Measurements from ENCODE around the gene MTG1.
"Not testable (repeated sequence)": the region's sequence is repeated elsewhere in the genome, so short reads cannot be mapped to it uniquely, and the experiment has no call there.

MTG1 gene

DNA sequence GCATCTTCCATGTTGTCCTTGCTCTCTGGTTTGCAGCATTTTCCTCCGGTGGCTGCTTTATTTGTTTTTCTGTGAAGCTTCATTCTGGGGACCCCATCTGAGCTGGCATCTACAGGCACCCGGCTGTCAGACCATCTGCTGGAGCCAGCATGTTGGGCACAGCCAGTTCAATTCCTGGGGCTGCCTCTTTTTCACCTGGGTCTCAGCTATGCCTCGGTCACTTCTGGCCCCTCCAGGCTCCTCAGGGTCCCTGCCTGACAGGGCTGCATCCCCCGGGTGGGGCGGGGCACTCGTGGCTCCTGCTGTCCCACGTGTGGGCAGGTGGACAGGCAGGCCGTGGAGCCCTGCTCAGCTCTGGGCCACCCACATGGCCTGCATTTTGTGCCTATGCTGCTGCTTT is 67.9 kb downstream of the MTG1 start:
- Histone ChIP-seq H3K4me3 (ENCODE audit: low read length in 2 of 2) (no peak overlapping the region), H3K36me3 (ENCODE audit: control insufficient read depth in 2 of 2, insufficient read depth in 2 of 2, low read length in 2 of 2) (no peaks in the 10 kb centered on the region), H3K27ac (ENCODE audit: low read length) (no peak overlapping the region), H3K4me1 (ENCODE audit: control insufficient read depth, insufficient read depth, low read length) (no peaks in the 10 kb centered on the region), H3K9me3 (ENCODE audit: control insufficient read depth in 2 of 2, low read length in 2 of 2) (no peaks in the 10 kb centered on the region), H3K27me3 (ENCODE audit: control insufficient read depth in 1 of 2, insufficient read depth in 2 of 2, low read length in 2 of 2) (no peaks in the 10 kb centered on the region), H3K9ac (ENCODE audit: low read length in 2 of 2) (no peak overlapping the region)

- peaks cover 0 to 5% of the 10 kb centered on the region in 2 donors for H3K36me3 ChIP-seq (ENCODE audit: control insufficient read depth in 2 of 2, insufficient read depth in 2 of 2, low read length in 2 of 2)
- H3K9ac ChIP-seq (ENCODE audit: low read length in 2 of 2), result no peak overlapping the region
- no peak overlapping the region for H3K27ac ChIP-seq (ENCODE audit: low read length)
- H3K27me3 ChIP-seq (ENCODE audit: control insufficient read depth in 1 of 2, insufficient read depth in 2 of 2, low read length in 2 of 2), result no peaks in the 10 kb centered on the region
- H3K9me3 ChIP-seq (ENCODE audit: control insufficient read depth in 2 of 2, low read length in 2 of 2), result no peaks in the 10 kb centered on the region
- no peaks in the 10 kb centered on the region for H3K4me1 ChIP-seq (ENCODE audit: control insufficient read depth, insufficient read depth, low read length)
- H3K4me3 ChIP-seq (ENCODE audit: low read length in 2 of 2), result no peak overlapping the region
These were observed 68.8 kb downstream of the MTG1 start for GRCh38 chr10:133462512-133463305.

DNA sequence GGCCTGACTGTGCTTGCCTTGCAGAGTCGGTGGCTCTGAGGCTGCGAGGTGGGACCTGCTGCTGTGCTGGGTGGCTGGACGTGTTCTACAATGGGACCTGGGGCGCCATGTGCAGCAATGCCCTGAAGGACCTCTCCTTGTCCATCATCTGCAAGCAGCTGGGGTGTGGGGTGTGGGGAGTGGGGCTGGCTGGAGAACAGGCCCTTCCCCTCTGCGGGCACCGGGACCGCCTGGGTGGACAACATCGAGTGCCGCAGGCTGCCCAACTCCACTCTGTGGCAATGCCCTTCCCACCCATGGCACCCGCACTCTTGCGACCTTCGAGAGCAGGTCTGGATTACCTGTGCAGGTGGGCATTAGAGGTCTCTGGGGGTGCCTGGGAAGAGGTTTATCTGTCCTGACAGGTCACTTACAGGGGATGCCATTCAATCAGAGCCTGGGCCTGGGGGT is 70.7 kb downstream of the MTG1 start:
- peaks cover 0 to 2% of the 10 kb centered on the region in 2 donors for H3K9me3 ChIP-seq (ENCODE audit: control insufficient read depth in 2 of 2, low read length in 2 of 2)

GRCh38 chr10:133465191-133465949 is 71.4 kb downstream of the MTG1 start:
- Histone ChIP-seq H3K27ac (ENCODE audit: low read length) (no peak overlapping the region), H3K4me3 (ENCODE audit: low read length in 2 of 2) (no peak overlapping the region), H3K4me1 (ENCODE audit: control insufficient read depth, insufficient read depth, low read length) (no peaks in the 10 kb centered on the region), H3K9me3 (ENCODE audit: control insufficient read depth in 2 of 2, low read length in 2 of 2) (peaks cover 0 to 2% of the 10 kb centered on the region in 2 donors), H3K36me3 (ENCODE audit: control insufficient read depth in 2 of 2, insufficient read depth in 2 of 2, low read length in 2 of 2) (peaks cover 0 to 7% of the 10 kb centered on the region in 2 donors), H3K27me3 (ENCODE audit: control insufficient read depth in 1 of 2, insufficient read depth in 2 of 2, low read length in 2 of 2) (no peaks in the 10 kb centered on the region), H3K9ac (ENCODE audit: low read length in 2 of 2) (no peak overlapping the region)

More for the DNA sequence above, 70.7 kb downstream of the MTG1 start:
- Histone ChIP-seq H3K27ac (ENCODE audit: low read length) (no peak overlapping the region), H3K36me3 (ENCODE audit: control insufficient read depth in 2 of 2, insufficient read depth in 2 of 2, low read length in 2 of 2) (peaks cover 0 to 5% of the 10 kb centered on the region in 2 donors), H3K4me3 (ENCODE audit: low read length in 2 of 2) (no peak overlapping the region), H3K4me1 (ENCODE audit: control insufficient read depth, insufficient read depth, low read length) (no peaks in the 10 kb centered on the region), H3K9ac (ENCODE audit: low read length in 2 of 2) (no peak overlapping the region), H3K27me3 (ENCODE audit: control insufficient read depth in 1 of 2, insufficient read depth in 2 of 2, low read length in 2 of 2) (no peaks in the 10 kb centered on the region)

DNA sequence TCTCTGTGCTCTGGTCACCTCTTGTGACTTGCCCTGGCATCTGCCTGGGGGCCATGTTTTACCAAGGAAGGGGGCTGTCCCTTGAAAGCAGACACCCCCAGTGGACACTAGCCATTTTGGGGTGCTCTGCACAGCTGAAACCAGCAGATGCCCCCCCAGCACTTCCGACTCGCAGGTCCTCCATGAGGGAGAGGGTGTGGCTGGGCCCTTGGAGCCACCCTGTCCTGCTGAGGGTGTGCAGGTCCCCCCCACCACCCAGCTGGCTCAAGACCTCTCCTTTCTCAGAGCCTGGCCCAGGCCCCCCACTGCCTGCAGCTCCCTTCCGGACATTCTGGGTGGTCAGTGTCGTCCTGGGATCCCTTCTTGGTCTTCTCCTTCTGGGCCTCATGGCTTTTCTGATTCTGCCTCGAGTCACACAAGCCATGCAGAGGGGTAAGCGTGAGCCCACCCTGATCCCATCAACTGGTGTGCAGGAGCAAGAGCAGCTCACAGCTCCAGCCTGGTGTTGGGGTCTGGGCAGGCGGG is 72.1 kb downstream of the MTG1 start:
- H3K4me1 ChIP-seq (ENCODE audit: control insufficient read depth, insufficient read depth, low read length), result no peaks in the 10 kb centered on the region
- H3K27ac ChIP-seq (ENCODE audit: low read length), result no peak overlapping the region
- H3K4me3 ChIP-seq (ENCODE audit: low read length in 2 of 2), result no peak overlapping the region
- peaks cover 0 to 2% of the 10 kb centered on the region in 2 donors for H3K9me3 ChIP-seq (ENCODE audit: control insufficient read depth in 2 of 2, low read length in 2 of 2)
- no peaks in the 10 kb centered on the region for H3K27me3 ChIP-seq (ENCODE audit: control insufficient read depth in 1 of 2, insufficient read depth in 2 of 2, low read length in 2 of 2)
- no peak overlapping the region for H3K9ac ChIP-seq (ENCODE audit: low read length in 2 of 2)
- H3K36me3 ChIP-seq (ENCODE audit: control insufficient read depth in 2 of 2, insufficient read depth in 2 of 2, low read length in 2 of 2), result peaks cover 0 to 7% of the 10 kb centered on the region in 2 donors

GRCh38 chr10:133466683-133467275 is 72.8 kb downstream of the MTG1 start:
- H3K27ac ChIP-seq (ENCODE audit: low read length), result no peak overlapping the region
- no peaks in the 10 kb centered on the region for H3K27me3 ChIP-seq (ENCODE audit: control insufficient read depth in 1 of 2, insufficient read depth in 2 of 2, low read length in 2 of 2)
- peaks cover 0 to 2% of the 10 kb centered on the region in 2 donors for H3K9me3 ChIP-seq (ENCODE audit: control insufficient read depth in 2 of 2, low read length in 2 of 2)
- no peak overlapping the region for H3K9ac ChIP-seq (ENCODE audit: low read length in 2 of 2)
- H3K4me3 ChIP-seq (ENCODE audit: low read length in 2 of 2), result no peak overlapping the region
- H3K36me3 ChIP-seq (ENCODE audit: control insufficient read depth in 2 of 2, insufficient read depth in 2 of 2, low read length in 2 of 2), result peaks cover 0 to 7% of the 10 kb centered on the region in 2 donors
- H3K4me1 ChIP-seq (ENCODE audit: control insufficient read depth, insufficient read depth, low read length), result no peaks in the 10 kb centered on the region

DNA sequence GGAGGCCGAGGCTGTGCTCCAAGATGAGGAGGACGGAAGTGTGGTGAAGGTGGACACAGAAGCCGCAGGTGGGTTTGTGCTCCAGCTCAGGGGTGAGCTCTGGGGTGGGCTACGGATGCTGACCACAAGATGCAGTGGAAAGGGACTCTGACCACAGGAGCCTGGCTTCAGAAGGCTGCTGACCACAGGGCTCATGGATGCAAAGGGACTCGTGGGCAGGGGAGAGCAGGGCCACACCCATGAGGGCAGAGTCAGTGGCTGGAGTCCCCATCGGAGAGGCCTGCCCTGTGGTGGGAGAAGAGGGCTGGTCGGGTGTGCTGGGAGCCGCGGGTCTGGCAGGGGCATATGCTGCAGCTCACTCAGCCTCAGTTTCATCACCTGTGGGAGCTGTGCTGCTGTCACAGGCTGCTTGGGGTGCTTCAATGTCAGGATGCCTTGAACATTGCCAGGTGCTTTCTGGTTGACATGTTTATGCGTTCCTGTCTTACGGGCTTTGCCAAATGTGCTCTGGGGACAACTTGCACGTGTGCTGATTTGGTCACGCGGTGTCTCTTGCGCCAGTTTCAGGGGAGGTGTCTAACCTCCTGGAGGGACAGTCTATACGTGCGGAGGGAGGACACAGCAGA is 73.4 kb downstream of the MTG1 start:
- H3K4me3 ChIP-seq (ENCODE audit: low read length in 2 of 2), result no peak overlapping the region
- peaks cover 0 to 2% of the 10 kb centered on the region in 2 donors for H3K9me3 ChIP-seq (ENCODE audit: control insufficient read depth in 2 of 2, low read length in 2 of 2)
- peaks cover 0 to 7% of the 10 kb centered on the region in 2 donors for H3K36me3 ChIP-seq (ENCODE audit: control insufficient read depth in 2 of 2, insufficient read depth in 2 of 2, low read length in 2 of 2)
- H3K27me3 ChIP-seq (ENCODE audit: control insufficient read depth in 1 of 2, insufficient read depth in 2 of 2, low read length in 2 of 2), result no peaks in the 10 kb centered on the region
- H3K9ac ChIP-seq (ENCODE audit: low read length in 2 of 2), result no peak overlapping the region
- H3K27ac ChIP-seq (ENCODE audit: low read length), result no peak overlapping the region
- no peaks in the 10 kb centered on the region for H3K4me1 ChIP-seq (ENCODE audit: control insufficient read depth, insufficient read depth, low read length)

DNA sequence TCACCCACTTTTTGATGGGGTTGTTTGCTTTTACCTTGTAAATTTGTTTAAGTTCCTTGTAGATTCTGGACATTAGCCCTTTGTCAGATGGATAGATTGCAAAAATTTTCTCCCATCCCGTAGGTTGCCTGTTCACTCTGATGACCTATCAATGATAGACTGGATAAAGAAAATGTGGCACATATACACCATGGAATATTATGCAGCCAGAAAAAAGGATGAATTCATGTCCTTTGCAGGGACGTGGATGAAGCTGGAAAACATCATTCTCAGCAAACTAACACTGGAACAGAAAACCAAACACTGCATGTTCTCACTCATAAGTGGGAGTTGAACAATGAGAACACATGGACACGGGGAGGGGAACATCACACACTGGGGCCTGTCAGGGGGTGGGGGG is 75.2 kb downstream of the MTG1 start:
- not testable (repeated sequence) for H3K36me3 ChIP-seq (ENCODE audit: control insufficient read depth in 2 of 2, insufficient read depth in 2 of 2, low read length in 2 of 2); H3K27me3 ChIP-seq (ENCODE audit: control insufficient read depth in 1 of 2, insufficient read depth in 2 of 2, low read length in 2 of 2); H3K9me3 ChIP-seq (ENCODE audit: control insufficient read depth in 2 of 2, low read length in 2 of 2); H3K4me1 ChIP-seq (ENCODE audit: control insufficient read depth, insufficient read depth, low read length); H3K27ac ChIP-seq (ENCODE audit: low read length); H3K4me3 ChIP-seq (ENCODE audit: low read length in 2 of 2); H3K9ac ChIP-seq (ENCODE audit: low read length in 2 of 2)

DNA sequence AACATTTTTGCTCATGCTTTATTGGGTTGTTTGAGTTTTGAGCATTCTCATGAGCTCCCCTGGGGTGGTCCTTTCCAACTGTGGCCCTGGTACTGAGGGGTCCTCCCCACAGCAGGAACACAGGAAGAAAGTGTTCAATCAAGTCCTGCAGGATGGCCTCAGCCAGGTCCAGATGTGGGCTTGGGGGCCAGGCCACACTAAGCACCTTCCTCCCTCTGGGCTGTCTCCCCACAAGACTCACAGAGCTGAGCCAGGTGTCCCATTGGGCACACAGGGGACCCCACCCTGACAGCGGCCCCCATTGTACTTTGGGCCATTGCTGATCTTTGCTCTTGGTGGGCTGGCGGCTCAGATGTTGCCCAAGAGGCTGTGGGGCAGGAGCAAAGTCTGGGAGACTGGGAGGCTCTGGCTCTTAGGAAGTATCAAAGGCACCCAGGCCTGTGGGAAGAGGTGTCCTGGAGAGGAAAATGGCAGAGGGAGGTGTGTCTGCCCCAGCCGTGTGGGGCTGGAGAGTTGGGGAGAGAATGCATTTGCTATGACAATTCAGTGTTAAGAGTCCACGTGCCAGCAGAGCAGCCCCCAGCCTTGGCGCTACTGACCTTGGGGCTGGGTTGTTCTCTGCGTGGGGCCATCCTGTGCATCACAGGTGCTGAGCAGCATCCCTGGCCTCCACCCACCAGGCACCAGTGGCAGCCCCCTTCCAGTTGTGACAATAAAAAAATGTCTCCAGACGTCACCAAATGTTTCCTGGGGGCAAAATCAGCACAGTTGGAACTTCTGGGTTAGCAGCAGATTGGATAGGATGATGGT is 77.5 kb downstream of the MTG1 start:
- no peak overlapping the region for H3K4me3 ChIP-seq (ENCODE audit: low read length in 2 of 2)
- H3K9ac ChIP-seq (ENCODE audit: low read length in 2 of 2), result no peak overlapping the region
- peaks cover 0 to 2% of the 10 kb centered on the region in 2 donors for H3K9me3 ChIP-seq (ENCODE audit: control insufficient read depth in 2 of 2, low read length in 2 of 2)
- no peaks in the 10 kb centered on the region for H3K4me1 ChIP-seq (ENCODE audit: control insufficient read depth, insufficient read depth, low read length)
- peaks cover 0 to 7% of the 10 kb centered on the region in 2 donors for H3K36me3 ChIP-seq (ENCODE audit: control insufficient read depth in 2 of 2, insufficient read depth in 2 of 2, low read length in 2 of 2)
- no peaks in the 10 kb centered on the region for H3K27me3 ChIP-seq (ENCODE audit: control insufficient read depth in 1 of 2, insufficient read depth in 2 of 2, low read length in 2 of 2)
- H3K27ac ChIP-seq (ENCODE audit: low read length), result no peak overlapping the region

All from stomach smooth muscle (tissue), 2 donors.